Fibroblast of lung (primary cell): Measurements from ENCODE around the gene TRMT2A.

Experiments used
- CTCF ChIP-seq, 2 donors: IDR thresholded peaks in 1 of 2; conservative IDR thresholded peaks in 1 of 2; 1 replicate in 1 of 2; 2 replicates in 1 of 2; pipeline ENCODE4 v1.5.1; 2011 to 2012; ENCODE audit warnings: low read length in 2 of 2, control low read depth in 1 of 2, inconsistent platforms in 1 of 2, low read depth in 1 of 2, mild to moderate bottlenecking in 1 of 2
- EZH2 ChIP-seq: IDR thresholded peaks from 2 replicates; pipeline ENCODE4 v1.5.1; 2012; ENCODE audit warnings: low read length, control low read depth, mild to moderate bottlenecking; ENCODE audit errors: missing control alignments

DNA sequence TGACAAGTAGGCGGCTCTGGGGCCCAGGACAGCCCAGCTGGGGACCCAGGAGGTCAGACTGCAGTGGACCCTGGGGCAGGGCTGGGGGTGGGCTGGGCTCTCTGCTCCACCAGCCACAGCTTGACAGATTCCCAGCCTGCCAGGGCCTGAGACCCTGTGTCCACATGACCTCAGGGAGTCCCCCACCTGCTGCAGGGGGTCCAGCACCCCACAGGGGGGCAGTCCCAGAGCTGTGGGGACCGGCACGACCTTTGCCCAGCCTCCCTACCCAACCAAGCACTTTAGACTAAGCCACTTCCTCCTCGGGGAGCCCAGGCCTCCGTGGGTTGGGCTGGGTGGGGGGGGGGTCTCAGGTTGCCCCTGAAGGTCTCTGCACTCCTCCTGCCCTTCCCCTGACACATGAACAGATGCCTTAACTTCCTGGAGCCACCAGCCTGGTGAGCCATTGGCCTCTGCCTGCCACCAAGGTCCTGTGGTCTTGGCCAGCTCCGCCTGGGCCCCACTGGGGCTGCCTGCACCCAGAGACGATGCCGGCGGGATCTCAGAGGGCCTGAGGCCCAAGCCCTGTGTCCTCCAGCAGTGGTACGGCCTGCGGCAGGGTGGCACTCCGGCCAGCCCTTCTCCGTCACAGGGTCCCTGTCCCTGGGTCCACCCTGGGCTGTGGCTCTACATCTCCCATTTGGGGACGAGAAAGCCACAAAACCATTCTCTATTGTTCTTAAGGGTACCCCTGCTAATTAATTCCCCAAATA is 30.4 kb upstream of the TRMT2A start:
- TF ChIP-seq CTCF (conservative IDR thresholded peaks at IDR 0.05 in 1 of 2, IDR thresholded peaks at IDR 0.05 in 1 of 2; ENCODE audit: low read depth in 1 of 2, low read length in 2 of 2) (no peak), EZH2 (no peak)
